Activated CD8-positive, alpha-beta memory T cell treated with anti-CD3 and anti-CD28 coated beads, Interleukin-2, amount 50 U/mL, for 24 hours (primary cell): ENCODE results near the gene C16orf86.

Experiments used
- DNase-seq: peaks from one replicate; pipeline ENCODE4 v3.0.0-alpha.2; 2020; ENCODE audit errors: extremely low read depth

C16orf86 gene

DNA sequence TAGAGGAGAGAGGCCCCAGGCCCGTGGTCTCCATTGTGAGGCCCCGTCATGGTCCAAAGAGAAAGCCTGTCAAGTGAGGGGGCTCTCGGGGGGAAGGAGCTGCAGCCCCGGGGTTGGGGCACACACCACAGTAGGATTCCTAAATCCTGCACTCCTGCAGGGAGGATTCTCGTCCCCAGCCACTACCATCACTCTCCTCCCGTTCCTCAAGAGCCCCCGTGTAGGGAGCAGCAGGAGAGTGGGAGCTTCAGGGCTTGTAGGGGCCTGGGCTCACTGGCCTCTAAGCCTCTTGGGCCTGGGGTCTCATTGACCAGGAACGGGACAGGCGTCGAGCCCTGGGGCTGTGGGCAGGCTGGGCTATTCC lies 821 bp downstream of the C16orf86 start:
- DNase-seq, result no peak

DNA sequence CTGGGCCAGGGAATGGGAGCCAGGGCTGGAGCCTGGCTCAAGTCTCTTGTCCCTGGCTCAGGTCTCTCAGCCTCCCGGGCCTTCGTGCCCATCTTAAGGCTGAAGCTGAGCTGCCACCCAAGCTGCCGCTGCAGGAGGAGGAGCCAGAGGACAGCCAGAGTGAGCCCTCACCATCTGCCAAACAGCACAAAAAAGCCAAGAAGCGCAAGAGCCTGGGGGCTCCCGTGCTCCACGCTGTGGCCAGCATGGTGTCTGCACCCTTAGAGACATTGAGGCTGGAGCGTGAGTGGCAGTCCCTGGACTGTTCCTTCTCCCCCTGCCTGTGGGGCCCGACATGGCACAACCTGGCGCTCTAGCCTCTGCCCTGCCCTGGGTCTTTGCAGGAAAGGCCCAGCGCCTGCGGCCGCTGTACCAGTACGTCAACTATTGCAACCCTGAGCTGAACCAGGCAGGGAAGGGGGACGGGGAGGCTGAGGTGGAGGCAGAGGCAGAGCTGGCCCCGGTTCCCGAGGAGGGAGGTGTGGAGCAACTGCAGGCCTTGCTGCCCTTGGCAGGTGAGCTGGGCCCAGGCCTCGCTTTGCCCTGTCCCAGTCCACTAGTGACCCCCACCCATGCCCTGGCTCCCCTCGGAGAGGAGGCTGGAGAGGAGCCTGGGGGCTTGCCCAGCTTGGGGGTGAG lies 1.3 kb downstream of the C16orf86 start:
- DNase-seq, result peak; percentile 35

- no peak for DNase-seq
Measured at GRCh38 chr16:67668495-67669157, 2.0 kb downstream of the C16orf86 start.

GRCh38 chr16:67669499-67670101 lies 3.0 kb downstream of the C16orf86 start:
- DNase-seq, result no peak

GRCh38 chr16:67672306-67672705 lies 5.7 kb downstream of the C16orf86 start:
- DNase-seq, result no peak

DNA sequence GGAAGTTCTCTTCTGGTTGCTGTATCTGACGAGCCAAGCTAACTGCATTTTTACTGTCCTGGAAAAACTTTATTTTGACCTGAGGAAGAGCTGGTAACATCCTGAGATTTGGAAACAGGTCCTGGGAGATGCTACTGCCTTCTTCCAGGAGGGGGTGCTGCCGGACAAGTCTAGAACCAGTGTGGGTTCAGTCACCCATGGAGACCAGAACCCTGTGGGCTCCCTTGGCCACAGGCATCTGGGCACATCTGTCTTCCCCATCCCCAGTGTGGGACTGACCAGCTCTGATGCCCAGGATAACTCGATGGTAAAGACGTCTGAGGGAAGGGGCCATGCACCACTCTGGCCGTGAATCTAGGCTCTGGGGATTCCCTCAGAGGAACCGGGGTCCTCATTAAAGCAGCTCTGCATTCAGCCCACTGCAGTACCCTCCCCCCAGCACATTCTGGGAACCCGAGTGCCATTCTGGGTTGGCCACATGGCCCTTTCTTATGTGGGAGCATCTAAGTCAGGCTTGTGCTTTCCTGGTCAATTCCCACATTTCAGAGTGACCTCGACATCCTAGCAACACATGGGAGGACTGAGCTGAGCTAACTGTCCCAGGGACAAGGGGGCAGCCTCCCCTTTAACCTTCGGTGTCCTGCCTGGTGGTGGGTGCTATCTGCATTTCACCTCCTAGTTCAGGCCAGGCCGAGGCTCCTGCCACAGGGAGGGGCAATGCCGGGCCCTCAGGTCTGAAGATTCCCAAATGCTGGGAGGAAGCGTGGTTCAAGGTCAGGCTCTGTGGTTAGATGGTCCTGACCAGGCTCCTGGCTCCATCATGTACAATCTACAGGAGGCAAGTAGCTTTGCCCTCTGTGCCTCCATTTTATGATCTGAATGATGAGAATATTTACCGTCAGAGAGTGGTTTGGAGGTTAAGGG lies 6.4 kb downstream of the C16orf86 start:
- DNase-seq, result no peak

DNA sequence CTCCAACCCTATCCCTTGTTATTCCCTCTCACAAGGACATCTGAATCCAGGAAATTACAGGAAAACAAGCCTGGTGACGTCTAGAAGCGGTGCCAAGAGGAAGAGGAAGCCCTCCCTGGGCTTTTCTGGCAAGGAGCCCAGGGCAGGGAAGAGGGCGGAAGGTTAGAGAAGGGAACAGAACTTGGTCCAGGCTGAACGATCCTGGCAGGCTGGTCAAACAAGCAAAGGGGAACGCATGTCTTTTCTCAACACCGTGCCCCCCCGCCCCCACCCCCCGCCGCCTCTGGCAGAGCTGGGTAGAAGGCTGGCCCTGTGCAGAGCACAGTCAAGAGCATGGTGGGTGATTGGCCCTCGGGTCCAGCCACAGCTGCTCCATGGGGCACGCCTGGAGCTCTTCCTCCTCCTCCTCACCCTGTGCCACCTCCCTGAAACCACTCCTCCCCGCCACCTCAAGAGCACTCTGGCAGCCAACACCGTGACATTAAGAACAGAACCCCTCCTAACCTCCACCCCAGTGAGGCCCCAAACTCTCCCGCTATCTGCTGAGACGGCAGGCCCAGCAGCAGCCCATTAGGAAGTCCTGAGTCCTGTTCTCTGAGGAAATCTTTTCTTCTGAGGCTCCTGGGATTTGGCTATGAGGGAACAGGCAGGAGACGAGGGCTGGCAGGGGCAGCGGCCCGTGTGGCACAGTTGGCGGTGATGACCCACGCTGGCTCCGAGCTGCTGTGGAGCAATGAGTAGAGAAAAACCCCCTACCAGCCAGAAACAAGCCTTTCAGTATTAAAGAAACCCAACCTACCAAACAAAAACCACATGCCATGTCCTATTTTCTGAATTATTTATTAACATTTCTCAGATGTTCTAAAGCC lies 7.3 kb downstream of the C16orf86 start:
- no peak for DNase-seq

- DNase-seq, result no peak
Measured at GRCh38 chr16:67674851-67675578, 8.4 kb downstream of the C16orf86 start.

- no peak for DNase-seq
Measured at GRCh38 chr16:67675579-67675935, 8.9 kb downstream of the C16orf86 start.

GRCh38 chr16:67675999-67676398 lies 9.4 kb downstream of the C16orf86 start:
- no peak for DNase-seq

GRCh38 chr16:67676516-67676915 lies 9.9 kb downstream of the C16orf86 start:
- DNase-seq, result no peak

DNA sequence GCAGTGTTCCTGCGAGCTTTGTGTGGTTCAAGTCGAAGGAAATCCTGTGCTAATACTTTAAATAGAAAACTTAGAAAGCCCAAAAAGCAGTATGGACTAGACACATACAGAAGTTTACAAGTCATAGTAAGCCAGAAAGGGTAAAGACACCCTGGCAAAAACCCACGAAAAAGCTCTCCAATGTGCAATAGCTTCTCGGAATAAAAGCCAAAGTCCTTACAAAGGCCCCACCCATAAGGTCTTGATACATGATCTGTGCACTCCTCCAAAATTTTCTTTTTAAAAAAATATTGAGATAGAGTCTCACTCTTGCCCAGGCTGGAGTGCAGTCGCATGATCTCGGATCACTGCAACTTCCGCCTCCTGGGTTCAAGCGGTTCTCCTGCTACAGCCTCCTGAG lies 10.3 kb downstream of the C16orf86 start:
- DNase-seq, result no peak

DNA sequence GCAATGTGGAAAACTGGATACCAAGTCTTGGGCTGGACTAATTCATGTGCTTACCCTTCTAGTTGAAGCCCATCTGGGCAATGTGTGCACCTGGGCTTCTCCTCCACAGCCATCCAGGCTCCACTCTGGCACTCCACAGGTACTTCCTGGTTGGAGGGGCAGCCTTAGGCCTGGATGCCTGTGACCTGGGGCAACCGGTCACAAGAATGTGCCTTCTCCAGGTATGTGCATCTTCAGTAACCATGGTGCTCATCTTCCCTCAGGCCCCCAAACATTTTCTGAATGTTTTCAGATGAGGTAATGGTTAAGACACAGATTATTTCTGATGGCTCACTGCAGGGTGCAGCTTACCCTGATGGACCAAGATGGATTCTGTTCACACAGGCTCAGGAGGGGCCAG lies 11.1 kb downstream of the C16orf86 start:
- DNase-seq, result no peak

- DNase-seq, result no peak
Measured at GRCh38 chr16:67678354-67679023, 11.9 kb downstream of the C16orf86 start.

DNA sequence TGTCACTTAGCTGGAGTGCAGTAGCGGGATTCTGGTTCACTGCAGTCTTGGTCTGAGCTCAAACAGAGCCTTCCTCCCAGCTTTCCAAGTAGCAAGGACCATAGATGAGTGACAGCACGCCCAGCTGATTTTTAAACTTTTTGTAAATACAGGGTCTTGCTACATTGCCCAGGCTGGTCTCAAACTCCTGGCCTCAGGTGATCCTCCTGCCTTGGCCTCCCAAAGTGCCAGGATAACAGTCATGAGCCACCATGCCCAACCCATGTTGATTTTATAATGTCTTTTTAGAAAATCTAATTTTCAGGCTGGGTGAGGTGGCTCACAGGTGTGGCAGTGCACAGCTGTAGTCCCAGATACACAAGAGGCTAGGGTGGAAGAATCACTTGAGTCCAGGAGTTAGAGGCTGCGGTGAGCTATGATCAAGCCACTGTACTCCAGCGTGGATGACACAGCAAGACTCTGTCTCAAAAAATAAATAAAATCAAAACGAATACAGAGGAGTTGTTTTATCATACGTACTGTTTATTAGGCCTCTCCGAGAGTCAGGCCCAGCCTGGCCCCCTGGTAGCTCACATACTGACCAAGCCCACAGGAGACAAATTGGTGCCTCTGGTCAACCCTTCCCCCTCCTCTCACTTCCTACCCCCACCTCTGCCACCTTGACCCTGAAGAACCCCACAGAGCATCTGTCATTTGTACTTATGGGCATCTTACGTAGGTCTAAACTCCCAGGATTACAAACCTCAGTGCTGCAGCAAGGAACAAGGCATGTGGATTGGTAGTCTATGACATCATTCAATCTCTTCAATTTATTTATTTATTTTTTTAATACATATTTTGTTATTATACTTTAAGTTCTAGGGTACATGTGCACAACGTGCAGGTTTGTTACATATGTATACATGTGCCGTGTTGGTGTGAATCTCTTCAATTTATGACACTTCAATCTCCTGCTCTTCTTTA lies 13.6 kb downstream of the C16orf86 start:
- DNase-seq, result no peak

- DNase-seq, result no peak
Measured at GRCh38 chr16:67683767-67684166, 17.2 kb downstream of the C16orf86 start.

- DNase-seq, result no peak
Measured at GRCh38 chr16:67685388-67686112, 18.9 kb downstream of the C16orf86 start.
